Ovary (tissue), 9 donors: ENCODE results near the gene PDE4D. TPM values are rescaled to one million over a fixed set of nuclear protein-coding genes. Genes with fewer than 3 reads are reported as not detected.

Experiments
- DNase-seq, 5 donors: peaks; one replicate each; pipeline ENCODE4 v3.0.0-alpha.2; 2019 to 2020
- H3K27ac ChIP-seq, 2 donors: fragments of 200-600 bp; one replicate each; pipeline versions ENCODE4 v1.5.1 to v1.8.0; 2019 to 2022
- H3K27me3 ChIP-seq: fragments of 200-600 bp; one replicate; pipeline ENCODE4 v1.8.0; 2022
- H3K36me3 ChIP-seq: fragments of 200-600 bp; sonication (generic); one replicate; pipeline ENCODE4 v1.5.1; 2019
- H3K4me1 ChIP-seq: one replicate; pipeline ENCODE4 v1.8.1; 2013; ENCODE audit warnings: mild to moderate bottlenecking, moderate library complexity; ENCODE audit not compliant: insufficient read depth
- H3K4me3 ChIP-seq: fragments of 200-600 bp; sonication (generic); one replicate; pipeline ENCODE4 v1.5.1; 2017
- H3K9me3 ChIP-seq, 2 donors: fragments of 200-600 bp in 1 of 2; sonication (generic) in 1 of 2; one replicate each; pipeline versions ENCODE4 v1.5.1 to v1.8.1; 2013 to 2019; ENCODE audit warnings: mild to moderate bottlenecking in 1 of 2, moderate library complexity in 1 of 2
- EP300 ChIP-seq: sonication (generic); formaldehyde crosslinking; IDR thresholded peaks from one replicate; pipeline ENCODE4 v1.6.1; 2017; ENCODE audit warnings: antibody characterized with exemption
- POLR2A ChIP-seq: fragments of 450-650 bp; IDR thresholded peaks from one replicate; pipeline ENCODE4 v1.6.1; 2017; ENCODE audit warnings: antibody characterized with exemption, mild to moderate bottlenecking, moderate library complexity
- WGBS, 3 donors: extraction: QIAGEN DNeasy Blood & Tissue Kit in 1 of 3; methylation state at CpG; one replicate each; pipeline versions ENCODE4 v1.1.5 to v1.1.7; 2013 to 2017; 5-methylcytosine and 5-hydroxymethylcytosine counted together
- intact Hi-C, 4 donors: fragments of 100-400 bp; cut with DNase I; formaldehyde crosslinking; loops; one replicate each; pipeline versions ENCODE4 v1.11.0 to v1.15.1; 2022 to 2023
- polyA plus RNA-seq, 2 donors: library from polyadenylated mRNA; stranded (reverse); fragments of 200-250 nt in 1 of 2; fragments of 350-450 nt in 1 of 2; fragmentation: Illumina TruSeq in 1 of 2; extraction: RNeasy Lipid Tissue Mini Kit (QIAGEN cat#74804) in 1 of 2; gene quantifications; one replicate each; pipeline ENCODE4 v1.2.3, GENCODE V29; 2013 to 2014
- total RNA-seq, 7 donors: library from RNA; depleted of rRNA in 2 of 7; stranded (reverse); fragments of >200 nt in 2 of 7; fragmentation: NEBNext Ultra II Directional in 3 of 7; extraction: Animal tissue kit (Norgen Biotek cat#: 25700) in 3 of 7; gene quantifications; one replicate each; pipeline versions ENCODE4 v1.1.0 to v1.2.4, GENCODE V29; 2016 to 2023
- TF ChIP-seq, protein P1 (sequence below), 3 donors: fragments of 450-650 bp in 2 of 3; fragments of 200-600 bp in 1 of 3; IDR thresholded peaks; one replicate each; pipeline versions ENCODE4 v1.5.1 to v1.8.0; 2016 to 2022; ENCODE audit warnings: antibody characterized with exemption in 3 of 3, mild to moderate bottlenecking in 1 of 3
- donor health status: DM: no; HTN: no; CAD: no; lungs with moderate emphysema.
- donor health status: DM: no; HTN: no; CAD: no.
- donor health status: Bipolar disorder and iron deficiency.
- donor health status: DM: yes; HTN: yes; CAD: no.
- donor health status: DM: no; HTN: no; CAD: no.
- donor health status: DM: yes; HTN: yes; CAD: no.

Gene PDE4D
- total and polyA plus RNA-seq, 9 donors = 1.3 to 67.6 (median 8.4) TPM

DNA sequence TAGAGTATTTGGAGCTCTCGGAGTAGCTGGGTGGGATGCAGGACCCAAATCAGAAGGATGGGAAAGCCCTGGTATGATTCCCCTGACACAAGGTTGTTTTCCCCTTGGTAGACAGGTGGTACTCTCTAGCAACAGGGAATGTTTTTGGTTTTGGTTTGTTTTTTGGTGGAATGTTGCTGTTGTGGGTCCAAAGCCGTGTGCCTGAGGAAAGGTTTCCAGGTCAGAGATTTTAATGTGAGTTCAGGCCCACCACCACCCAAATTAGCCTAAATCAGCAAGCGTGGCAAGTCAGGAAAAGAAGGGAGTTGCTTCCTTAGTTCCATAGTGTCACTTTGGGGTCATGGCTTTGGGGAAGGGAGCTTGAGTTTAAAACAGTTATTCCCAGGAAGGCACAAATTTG is 925.2 kb downstream of the PDE4D start:
- DNase-seq = no peak
- Histone ChIP-seq H3K9me3 (no peaks in the 10 kb centered on the region), H3K27me3 (no peaks in the 10 kb centered on the region), H3K4me1 (no peaks in the 10 kb centered on the region), H3K4me3 (no peak overlapping the region), H3K36me3 (no peaks in the 10 kb centered on the region), H3K27ac (no peak overlapping the region)
- 64 to 82% (median 69%) methylated on average over 3 of the region's 3 CpGs for WGBS, 3 donors
- TF ChIP-seq, protein P1, sequence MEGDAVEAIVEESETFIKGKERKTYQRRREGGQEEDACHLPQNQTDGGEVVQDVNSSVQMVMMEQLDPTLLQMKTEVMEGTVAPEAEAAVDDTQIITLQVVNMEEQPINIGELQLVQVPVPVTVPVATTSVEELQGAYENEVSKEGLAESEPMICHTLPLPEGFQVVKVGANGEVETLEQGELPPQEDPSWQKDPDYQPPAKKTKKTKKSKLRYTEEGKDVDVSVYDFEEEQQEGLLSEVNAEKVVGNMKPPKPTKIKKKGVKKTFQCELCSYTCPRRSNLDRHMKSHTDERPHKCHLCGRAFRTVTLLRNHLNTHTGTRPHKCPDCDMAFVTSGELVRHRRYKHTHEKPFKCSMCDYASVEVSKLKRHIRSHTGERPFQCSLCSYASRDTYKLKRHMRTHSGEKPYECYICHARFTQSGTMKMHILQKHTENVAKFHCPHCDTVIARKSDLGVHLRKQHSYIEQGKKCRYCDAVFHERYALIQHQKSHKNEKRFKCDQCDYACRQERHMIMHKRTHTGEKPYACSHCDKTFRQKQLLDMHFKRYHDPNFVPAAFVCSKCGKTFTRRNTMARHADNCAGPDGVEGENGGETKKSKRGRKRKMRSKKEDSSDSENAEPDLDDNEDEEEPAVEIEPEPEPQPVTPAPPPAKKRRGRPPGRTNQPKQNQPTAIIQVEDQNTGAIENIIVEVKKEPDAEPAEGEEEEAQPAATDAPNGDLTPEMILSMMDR (IDR thresholded peaks at IDR 0.05) = no peak
- no peak for TF ChIP-seq POLR2A
- TF ChIP-seq EP300 = no peak
- intact Hi-C loops = no loop called here

DNA sequence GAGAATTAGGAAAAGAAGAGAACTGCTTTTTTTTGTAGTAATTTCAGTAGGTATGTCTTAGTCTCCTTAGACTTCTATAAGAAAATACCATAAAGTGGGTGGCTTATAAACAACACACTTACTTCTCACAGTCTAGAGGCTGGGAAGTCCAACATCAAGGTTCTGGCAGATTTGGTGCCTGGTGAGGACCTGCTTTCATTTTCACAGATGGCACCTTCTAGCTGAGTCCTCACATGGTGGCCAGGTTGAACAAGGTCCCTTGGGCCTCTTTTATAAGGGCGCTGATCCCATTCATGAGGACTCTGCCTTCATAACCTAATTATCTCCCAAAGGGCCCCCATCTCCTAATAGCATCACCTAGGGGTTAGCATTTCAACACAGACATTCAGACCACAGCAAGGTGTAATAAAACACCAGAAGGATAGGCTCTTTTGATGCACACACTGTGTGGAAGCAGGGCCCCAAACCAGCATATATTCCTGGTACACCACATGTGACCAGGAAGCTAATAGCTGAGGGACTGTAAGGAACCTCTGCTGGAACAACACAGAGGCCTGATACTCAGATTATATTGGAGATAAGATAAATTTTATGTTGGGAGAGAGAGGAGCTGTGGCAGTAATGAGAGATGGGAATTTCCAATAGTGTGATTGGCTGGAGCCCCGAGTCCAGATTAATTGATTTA is 925.8 kb downstream of the PDE4D start:
- H3K9me3 ChIP-seq = no peaks in the 10 kb centered on the region
- no peak overlapping the region for H3K27ac ChIP-seq
- DNase-seq = no peak
- intact Hi-C loops = no loop called here
- TF ChIP-seq POLR2A = no peak
- no peak for TF ChIP-seq EP300
- TF ChIP-seq, protein P1 (IDR thresholded peaks at IDR 0.05) = no peak
- H3K36me3 ChIP-seq = no peaks in the 10 kb centered on the region
- no peaks in the 10 kb centered on the region for H3K27me3 ChIP-seq
- H3K4me3 ChIP-seq = no peak overlapping the region
- H3K4me1 ChIP-seq = no peaks in the 10 kb centered on the region
- WGBS, 3 donors = 92 to 96% (median 94%) methylated on average over 2 of the region's 2 CpGs

DNA sequence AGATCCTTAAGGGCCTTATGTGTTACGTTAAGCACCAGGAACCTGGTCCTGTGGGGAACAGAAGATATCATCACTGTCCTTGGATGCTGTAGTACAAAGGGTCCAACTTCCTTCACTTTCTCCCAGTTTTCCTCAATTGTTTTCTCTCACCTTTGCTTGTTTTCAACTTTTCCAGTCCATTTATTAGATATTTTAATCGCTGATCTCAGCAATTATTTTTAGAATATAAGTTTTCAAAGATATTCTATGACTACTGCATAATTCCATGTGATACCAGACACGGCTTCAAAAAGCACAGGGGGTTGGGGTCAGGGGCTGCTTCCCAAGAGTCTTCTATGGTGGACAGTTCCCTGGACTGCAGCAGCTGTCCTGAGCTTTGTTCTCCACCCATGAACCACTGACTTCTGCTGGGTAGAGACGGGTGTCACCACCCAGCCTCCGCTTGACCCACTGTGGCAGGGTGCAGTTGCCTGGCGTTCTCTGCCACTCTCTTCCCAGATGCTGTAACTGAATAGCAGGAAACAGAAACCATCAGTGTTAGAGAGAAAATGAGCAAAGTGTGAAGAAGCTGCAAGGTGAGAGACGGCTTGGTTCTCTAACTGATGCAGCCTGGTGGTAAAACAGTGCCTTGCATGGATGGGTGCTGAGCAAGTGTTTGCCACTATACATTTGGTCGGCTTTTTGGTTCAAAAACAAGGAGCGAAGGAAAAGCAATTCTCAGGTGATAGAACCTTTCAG is 927.7 kb downstream of the PDE4D start:
- TF ChIP-seq EP300 (no peak), POLR2A (no peak)
- TF ChIP-seq, protein P1 (IDR thresholded peaks at IDR 0.05) = no peak
- Histone ChIP-seq H3K36me3 (no peaks in the 10 kb centered on the region), H3K4me3 (no peak overlapping the region), H3K4me1 (no peaks in the 10 kb centered on the region), H3K27ac (no peak overlapping the region), H3K9me3 (no peaks in the 10 kb centered on the region), H3K27me3 (no peaks in the 10 kb centered on the region)
- WGBS, 3 donors = 78 to 82% (median 81%) methylated on average over 9 of the region's 9 CpGs
- DNase-seq = no peak
- intact Hi-C loops = no loop called here

DNA sequence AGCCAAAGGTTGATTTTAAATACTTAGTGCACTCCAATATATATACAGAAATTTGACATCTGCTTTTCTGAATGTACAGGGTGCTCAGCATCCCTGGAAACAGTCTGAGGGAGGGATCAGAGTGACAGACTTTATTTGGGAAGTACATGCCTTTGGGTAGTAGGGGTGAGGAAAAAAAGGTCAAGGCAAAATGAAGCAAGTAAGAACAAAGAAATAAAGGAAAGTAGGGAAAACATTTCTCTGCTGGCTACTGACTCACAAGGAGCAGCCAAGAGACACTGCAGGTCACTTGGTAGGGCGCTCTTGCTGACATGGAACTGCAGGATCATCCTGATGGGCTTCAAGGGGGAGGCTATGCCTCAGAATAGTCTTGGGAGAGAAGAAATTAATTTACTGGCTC is 929.7 kb downstream of the PDE4D start:
- no peak overlapping the region for H3K27ac ChIP-seq
- no peak for TF ChIP-seq POLR2A
- TF ChIP-seq, protein P1 (IDR thresholded peaks at IDR 0.05) = no peak
- TF ChIP-seq EP300 = no peak
- 76 to 82% (median 76%) methylated on average over 1 of the region's 1 CpG for WGBS, 3 donors
- intact Hi-C loops = no loop called here
- no peaks in the 10 kb centered on the region for H3K36me3 ChIP-seq
- H3K4me1 ChIP-seq = no peaks in the 10 kb centered on the region
- H3K9me3 ChIP-seq = no peaks in the 10 kb centered on the region
- no peaks in the 10 kb centered on the region for H3K27me3 ChIP-seq
- no peak for DNase-seq
- H3K4me3 ChIP-seq = no peak overlapping the region
